WERI-Rb-1 (cell line): Measurements from ENCODE around the gene FAM78B.

Source experiments
- DNase-seq: peaks from one replicate; pipeline ENCODE4 v3.0.0-alpha.2; 2020
- H3K27ac ChIP-seq: fragments of 250-450 bp; sonication (Bioruptor Pico); 2 replicates; pipeline ENCODE4 v1.5.1; 2020; ENCODE audit warnings: mild to moderate bottlenecking, moderate library complexity
- H3K27me3 ChIP-seq: fragments of 250-450 bp; sonication (Bioruptor Pico); 2 replicates; pipeline ENCODE4 v1.5.1; 2021; ENCODE audit warnings: mild to moderate bottlenecking, low read depth, moderate library complexity; ENCODE audit not compliant: insufficient read depth, severe bottlenecking
- H3K36me3 ChIP-seq: fragments of 250-450 bp; sonication (Bioruptor Pico); 2 replicates; pipeline ENCODE4 v1.5.1; 2020; ENCODE audit warnings: mild to moderate bottlenecking, moderate library complexity
- H3K4me3 ChIP-seq: 2 replicates; pipeline ENCODE4 v1.5.1; 2011; ENCODE audit warnings: low read depth, mild to moderate bottlenecking, control low read depth, low read length
- H3K9me3 ChIP-seq: fragments of 250-450 bp; sonication (Bioruptor Pico); 2 replicates; pipeline ENCODE4 v1.5.1; 2021; ENCODE audit warnings: mild to moderate bottlenecking, moderate library complexity; ENCODE audit not compliant: severe bottlenecking
- TF ChIP-seq, protein P1 (sequence below): IDR thresholded peaks from 2 replicates; pipeline ENCODE4 v1.5.1; 2011; ENCODE audit warnings: low read depth, mild to moderate bottlenecking, control low read depth, inconsistent platforms, low read length

FAM78B gene

GRCh38 chr1:166040202-166040997 lies 126.4 kb downstream of the FAM78B start:
- DNase-seq: no peak

GRCh38 chr1:166039436-166040201 lies 127.2 kb downstream of the FAM78B start:
- H3K27ac ChIP-seq: no peak overlapping the region

More at GRCh38 chr1:166040202-166040997, 126.4 kb downstream of the FAM78B start:
- TF ChIP-seq, protein P1, sequence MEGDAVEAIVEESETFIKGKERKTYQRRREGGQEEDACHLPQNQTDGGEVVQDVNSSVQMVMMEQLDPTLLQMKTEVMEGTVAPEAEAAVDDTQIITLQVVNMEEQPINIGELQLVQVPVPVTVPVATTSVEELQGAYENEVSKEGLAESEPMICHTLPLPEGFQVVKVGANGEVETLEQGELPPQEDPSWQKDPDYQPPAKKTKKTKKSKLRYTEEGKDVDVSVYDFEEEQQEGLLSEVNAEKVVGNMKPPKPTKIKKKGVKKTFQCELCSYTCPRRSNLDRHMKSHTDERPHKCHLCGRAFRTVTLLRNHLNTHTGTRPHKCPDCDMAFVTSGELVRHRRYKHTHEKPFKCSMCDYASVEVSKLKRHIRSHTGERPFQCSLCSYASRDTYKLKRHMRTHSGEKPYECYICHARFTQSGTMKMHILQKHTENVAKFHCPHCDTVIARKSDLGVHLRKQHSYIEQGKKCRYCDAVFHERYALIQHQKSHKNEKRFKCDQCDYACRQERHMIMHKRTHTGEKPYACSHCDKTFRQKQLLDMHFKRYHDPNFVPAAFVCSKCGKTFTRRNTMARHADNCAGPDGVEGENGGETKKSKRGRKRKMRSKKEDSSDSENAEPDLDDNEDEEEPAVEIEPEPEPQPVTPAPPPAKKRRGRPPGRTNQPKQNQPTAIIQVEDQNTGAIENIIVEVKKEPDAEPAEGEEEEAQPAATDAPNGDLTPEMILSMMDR: no peak
- no peak overlapping the region for H3K27ac ChIP-seq
- H3K9me3 ChIP-seq: no peaks in the 10 kb centered on the region
- no peak overlapping the region for H3K4me3 ChIP-seq
- no peaks in the 10 kb centered on the region for H3K27me3 ChIP-seq
- H3K36me3 ChIP-seq: no peaks in the 10 kb centered on the region

DNA sequence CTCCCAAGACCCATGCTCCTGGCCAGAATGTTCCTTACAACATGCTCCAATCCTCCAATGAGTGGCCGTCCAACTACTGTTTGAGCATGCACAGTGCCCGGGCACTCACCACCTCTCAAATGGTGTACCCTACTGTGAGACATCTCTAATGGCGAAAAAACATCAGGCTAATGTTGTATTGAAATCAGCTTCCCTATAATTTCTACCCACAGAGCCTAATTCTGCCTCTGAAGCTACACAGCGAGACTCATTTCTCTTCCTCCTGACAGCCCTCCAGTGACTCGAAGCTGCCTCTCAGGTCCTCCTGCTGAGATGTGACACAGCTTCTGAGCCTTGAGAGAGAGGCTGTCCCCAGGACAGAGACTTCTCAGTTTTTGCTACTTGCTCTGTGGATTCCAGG lies 130.7 kb downstream of the FAM78B start:
- Histone ChIP-seq H3K36me3 (no peaks in the 10 kb centered on the region), H3K27ac (no peak overlapping the region), H3K4me3 (no peak overlapping the region), H3K27me3 (peaks cover 3% of the 10 kb centered on the region), H3K9me3 (no peaks in the 10 kb centered on the region)
- no peak for DNase-seq
- TF ChIP-seq, protein P1: no peak

More at GRCh38 chr1:166039436-166040201, 127.2 kb downstream of the FAM78B start:
- Histone ChIP-seq H3K9me3 (no peaks in the 10 kb centered on the region), H3K36me3 (no peaks in the 10 kb centered on the region), H3K4me3 (no peak overlapping the region), H3K27me3 (no peaks in the 10 kb centered on the region)
- DNase-seq: no peak
- TF ChIP-seq, protein P1: no peak

GRCh38 chr1:166032572-166033371 lies 134.0 kb downstream of the FAM78B start:
- Histone ChIP-seq H3K27ac (no peak overlapping the region), H3K36me3 (no peaks in the 10 kb centered on the region), H3K9me3 (no peaks in the 10 kb centered on the region), H3K27me3 (peaks cover 3% of the 10 kb centered on the region), H3K4me3 (no peak overlapping the region)
- no peak for DNase-seq
- TF ChIP-seq, protein P1: no peak

DNA sequence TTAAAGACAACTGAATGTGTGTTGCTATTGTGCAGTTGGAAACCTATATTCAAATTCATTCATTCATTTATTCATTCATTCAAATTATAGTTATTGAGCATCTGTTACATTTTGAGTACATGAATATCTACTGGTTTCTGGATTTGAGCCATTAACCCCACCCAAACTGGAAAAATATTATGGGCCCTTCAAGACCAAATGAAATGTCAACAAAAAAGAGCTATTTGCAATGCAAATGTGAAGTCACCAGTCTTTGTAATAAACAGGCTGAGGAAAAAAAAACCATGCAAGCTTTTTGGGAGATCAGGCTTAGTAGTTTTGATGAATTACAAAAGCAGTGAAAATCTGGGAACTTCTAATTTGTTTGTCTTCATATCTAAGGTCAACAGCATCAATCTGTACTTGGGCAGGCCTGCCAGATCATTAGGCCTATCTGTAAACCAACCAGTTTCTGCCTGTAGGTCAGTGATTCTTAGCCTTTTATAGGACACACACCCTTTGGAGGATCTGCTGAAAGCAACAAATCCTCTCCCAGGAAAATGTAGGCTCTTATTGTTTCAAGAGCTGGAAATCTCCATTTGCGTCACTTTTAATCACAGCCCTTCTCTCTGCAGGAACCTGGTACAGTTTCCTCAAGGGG lies 134.7 kb downstream of the FAM78B start:
- TF ChIP-seq, protein P1: no peak
- H3K9me3 ChIP-seq: no peaks in the 10 kb centered on the region
- no peak for DNase-seq
- H3K4me3 ChIP-seq: no peak overlapping the region
- no peaks in the 10 kb centered on the region for H3K36me3 ChIP-seq
- peaks cover 3% of the 10 kb centered on the region for H3K27me3 ChIP-seq
- no peak overlapping the region for H3K27ac ChIP-seq
